UCSD-AML1 (cell line): ENCODE data around the gene CENPA.
"Not testable (repeated sequence)": the region's sequence is repeated elsewhere in the genome, so short reads cannot be mapped to it uniquely, and the experiment has no call there.

Experiments used
- DNase-seq: peaks from one replicate; lab custom pipeline; 2025; ENCODE audit not compliant: unreplicated experiment; lab: John Stamatoyannopoulos, UW

The CENPA gene

DNA sequence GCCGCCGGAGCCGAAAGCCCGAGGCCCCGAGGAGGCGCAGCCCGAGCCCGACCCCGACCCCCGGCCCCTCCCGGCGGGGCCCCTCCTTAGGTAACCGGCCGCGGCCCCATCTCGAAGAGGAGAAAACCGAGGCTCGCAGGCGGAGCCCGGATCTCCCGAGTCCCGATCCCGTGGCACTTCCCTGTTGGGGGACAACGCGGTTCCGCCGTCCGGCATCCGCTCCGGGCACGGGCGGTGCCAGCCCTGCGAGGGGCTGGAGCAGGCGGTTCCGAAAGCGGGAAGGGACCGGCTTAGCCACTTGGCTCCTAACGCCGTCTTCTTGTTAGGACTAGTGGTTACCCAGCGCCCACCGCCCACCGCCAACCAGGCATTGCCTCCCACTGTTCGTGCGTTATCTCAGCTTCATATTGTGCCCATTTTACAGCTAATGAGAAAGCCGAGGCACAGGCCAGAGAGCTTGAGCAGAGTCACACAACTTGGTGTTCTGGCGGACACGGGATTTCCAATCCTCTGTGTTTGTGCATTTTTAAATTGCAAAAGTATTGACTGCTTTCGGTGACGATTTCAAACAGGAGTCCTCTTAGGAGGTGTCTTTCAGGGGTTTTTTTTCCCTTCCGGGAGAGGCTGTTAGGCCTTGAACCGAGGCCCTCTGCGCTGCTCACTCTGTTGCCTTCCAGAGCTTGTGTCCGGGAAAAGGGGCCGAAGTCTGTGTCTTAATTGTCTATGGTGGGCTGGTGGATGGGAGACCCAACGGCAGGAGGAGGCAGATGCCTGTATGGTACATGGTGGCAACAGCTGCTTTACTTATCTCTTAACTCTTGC is 562 bp downstream of the CENPA start:
- peak; percentile 45 for DNase-seq

DNA sequence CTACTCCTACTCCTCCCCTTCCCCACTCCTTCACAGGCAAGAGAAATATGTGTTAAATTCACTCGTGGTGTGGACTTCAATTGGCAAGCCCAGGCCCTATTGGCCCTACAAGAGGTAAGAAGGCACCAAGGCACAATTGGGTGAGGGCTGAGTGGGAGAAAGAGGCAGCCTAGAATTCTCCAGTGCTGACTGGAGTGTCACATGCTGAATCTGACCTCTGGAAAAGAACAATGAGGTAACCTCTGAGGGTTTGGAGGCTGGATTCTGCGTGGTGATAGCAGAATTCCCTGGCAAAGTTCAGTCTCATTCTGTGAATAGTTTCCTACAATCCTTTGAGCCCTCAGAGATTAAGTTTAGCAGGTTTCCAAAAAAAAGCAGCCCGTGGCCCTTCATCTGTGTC is 6.9 kb downstream of the CENPA start:
- no peak for DNase-seq

DNA sequence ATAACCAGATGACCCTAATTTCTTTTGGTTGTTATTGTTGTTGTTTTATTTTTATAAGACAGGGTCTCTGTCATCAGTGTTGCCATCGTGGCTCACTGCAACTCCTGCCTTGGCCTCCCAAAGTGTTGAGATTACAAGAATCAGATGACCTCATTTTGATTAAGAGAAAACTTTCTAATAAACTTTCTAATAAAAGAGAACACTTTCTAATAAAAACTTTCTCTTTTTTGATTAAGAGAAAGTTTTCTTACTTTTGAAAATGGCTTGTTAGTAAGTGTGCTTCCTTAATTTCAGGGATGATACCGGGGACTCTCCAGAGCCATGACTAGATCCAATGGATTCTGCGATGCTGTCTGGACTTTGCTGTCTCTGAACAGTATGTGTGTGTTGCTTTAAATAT is 7.7 kb downstream of the CENPA start:
- DNase-seq: no peak

DNA sequence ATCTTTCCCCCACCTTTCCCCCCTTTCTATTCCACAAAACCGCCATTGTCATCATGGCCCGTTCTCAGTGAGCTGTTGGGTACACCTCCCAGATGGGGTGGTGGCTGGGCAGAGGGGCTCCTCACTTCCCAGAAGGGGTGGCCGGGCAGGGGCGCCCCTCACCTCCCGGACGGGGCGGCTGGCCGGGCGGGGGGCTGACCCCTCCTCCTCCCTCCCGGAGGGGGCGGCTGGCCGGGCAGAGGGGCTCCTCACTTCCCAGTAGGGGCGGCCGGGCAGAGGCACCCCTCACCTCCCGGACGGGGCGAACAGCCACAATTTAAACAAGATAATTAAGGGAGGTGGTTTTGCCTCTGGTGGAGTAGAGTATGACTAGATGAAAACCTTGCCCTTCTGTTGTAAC is 9.3 kb downstream of the CENPA start:
- DNase-seq: not testable (repeated sequence)

DNA sequence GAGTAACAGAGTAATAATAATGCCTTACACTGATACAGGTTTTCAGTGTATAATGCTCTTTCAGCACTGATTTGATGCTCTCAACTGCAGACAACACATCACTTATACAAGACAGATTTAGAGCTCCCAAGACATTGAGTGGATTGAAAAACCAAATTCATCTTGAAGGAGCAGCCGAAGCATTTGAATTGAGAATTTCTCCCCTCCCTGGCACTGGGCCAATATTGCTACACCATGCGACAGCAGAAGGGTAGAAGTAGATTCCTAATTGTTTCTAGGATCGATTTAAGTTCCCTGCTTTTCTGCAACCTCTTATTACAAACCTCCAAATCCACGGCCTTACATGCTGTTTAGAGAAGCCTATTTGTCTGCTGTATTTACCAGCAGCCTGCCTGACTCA is 15.5 kb downstream of the CENPA start:
- DNase-seq: no peak

DNA sequence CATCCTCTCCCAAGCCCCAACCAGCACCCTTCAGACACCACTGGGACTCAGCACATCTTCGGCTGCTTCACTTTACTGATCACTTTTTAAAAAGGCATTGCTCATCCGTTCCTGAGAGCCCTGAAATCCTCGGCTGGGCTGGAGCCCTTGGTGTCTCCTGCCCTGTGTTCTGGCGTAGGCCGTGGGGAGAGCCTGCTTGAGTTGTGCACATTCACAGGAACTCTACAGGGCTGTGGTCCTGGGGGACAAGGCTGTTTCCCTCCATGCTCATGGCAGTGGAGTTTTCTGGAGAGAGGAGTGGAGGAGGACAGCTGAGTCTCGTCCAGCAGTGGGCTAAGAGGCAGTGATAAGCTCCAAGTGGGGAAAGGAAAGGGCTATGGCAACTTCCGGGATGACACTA is 15.9 kb downstream of the CENPA start:
- DNase-seq: no peak

DNA sequence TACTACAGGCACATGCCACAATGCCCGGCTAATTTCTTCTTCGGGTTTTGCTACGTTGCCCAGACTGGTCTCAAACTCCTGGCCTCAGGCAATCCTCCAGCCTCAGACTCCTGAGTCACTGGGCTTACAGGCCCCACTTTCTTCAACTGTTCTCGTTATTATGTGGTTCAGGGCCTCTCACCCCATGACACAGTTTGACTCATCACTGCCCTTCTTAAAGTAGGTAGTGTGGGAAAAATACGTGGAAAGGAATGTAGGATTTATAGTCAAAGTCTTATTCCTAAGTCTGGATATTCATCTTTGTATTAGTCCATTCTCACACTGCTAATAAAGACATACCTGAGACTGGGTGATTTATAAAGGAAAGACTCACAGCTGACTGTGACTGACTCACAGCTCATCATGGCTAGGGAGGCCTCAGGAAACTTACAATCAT is 19.4 kb downstream of the CENPA start:
- no peak for DNase-seq

DNA sequence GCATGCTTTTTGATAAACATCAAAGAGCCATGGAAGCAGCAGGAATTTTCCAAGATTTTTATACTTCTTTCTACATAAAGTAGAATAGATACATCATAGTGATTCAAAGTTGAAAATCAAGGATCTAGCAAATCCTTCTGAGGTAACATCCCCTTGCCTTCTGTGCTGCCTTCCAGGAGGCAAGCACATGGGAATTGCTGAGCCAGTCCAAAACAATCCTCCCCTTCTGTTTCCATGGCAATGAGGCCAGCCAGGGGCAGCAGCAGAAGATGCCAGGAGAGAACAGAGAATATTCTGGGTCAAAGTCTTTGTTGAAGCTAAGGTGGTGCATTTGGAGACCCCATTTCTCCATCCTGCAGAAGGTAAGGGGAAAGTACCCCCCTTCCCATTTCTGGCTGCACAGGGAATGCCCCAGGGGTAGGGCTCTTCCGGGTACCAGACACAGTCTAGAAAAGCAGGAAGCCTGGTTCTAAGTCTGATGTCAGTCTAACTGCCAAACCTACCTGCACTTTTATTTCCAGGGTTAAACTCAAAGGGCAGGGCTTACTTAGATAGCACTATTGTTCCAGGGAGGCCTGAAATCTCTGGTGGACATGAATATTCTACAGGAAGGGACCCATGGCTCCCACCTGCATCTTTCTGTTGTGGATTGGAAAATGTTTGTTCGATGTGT is 22.1 kb downstream of the CENPA start:
- DNase-seq: no peak

DNA sequence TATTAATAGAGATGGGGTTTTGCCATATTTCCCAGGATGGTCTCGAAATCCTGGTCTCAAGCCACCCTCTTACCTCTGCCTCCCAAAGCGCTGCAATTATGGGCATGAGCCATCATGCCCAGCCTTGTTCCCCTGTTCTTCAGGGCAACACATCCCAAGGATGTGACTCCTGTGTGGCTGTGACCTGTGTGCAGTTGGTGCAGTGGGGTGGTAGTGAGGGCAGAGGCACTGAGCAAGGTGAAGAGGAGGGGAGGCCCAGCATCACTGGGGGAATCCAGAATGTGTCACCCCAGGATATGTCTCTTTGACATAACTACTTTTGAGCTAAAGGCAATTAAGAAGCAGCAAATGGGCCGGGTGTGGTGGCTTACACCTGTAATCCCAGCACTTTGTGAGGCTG is 23.4 kb downstream of the CENPA start:
- no peak for DNase-seq

DNA sequence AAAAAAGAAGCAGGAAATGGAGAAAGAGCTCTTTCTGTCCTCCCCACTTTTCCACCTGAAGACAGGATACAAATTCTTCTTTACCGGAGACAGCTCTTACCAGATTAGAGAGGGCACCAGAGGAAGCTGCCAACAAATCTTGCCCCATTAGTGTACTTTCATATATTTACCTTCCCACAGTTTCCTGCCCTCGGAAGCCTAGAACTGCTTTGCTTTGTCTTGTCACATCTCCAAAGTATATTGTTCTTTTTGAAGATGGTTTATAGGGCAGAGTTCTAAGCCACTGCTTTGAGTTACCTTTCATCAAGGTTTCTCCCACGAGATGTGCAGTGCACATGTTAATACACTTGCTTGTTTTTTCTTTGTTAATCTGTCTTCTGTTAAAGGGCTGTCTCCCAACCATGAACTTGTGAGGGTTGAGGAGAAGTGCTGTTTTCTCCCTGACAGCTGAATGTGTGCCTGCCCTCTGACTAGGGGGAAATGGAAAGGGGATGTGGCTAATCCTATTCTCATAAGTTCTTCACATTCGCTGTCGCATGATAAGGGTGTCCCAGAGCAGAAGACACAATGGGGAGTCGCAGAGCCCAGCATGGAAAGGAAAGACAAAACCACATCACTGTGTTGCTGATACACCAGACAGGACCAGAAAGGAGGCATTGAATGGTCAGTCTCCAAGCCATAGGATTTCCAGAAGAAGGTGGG is 24.2 kb downstream of the CENPA start:
- DNase-seq: peak; percentile 45

DNA sequence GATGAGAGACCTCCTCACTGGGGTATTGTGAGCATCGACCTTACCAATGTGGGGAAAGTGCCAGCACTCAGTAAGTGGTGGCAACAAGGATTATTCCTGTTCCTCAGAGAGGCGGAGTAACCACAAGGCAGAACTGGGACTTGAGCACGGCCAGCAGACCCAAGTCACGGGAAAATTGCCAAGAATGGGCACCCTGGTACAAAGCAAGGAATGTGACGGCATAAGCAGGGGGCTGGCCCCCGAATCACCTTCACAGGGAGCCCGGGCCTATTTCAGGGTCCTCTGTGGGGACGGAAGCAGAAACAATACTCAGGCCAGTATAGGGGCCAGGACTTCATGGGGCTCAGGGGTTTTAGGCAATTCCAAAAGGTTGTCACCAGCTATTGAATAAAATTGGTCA is 25.4 kb downstream of the CENPA start:
- no peak for DNase-seq

DNA sequence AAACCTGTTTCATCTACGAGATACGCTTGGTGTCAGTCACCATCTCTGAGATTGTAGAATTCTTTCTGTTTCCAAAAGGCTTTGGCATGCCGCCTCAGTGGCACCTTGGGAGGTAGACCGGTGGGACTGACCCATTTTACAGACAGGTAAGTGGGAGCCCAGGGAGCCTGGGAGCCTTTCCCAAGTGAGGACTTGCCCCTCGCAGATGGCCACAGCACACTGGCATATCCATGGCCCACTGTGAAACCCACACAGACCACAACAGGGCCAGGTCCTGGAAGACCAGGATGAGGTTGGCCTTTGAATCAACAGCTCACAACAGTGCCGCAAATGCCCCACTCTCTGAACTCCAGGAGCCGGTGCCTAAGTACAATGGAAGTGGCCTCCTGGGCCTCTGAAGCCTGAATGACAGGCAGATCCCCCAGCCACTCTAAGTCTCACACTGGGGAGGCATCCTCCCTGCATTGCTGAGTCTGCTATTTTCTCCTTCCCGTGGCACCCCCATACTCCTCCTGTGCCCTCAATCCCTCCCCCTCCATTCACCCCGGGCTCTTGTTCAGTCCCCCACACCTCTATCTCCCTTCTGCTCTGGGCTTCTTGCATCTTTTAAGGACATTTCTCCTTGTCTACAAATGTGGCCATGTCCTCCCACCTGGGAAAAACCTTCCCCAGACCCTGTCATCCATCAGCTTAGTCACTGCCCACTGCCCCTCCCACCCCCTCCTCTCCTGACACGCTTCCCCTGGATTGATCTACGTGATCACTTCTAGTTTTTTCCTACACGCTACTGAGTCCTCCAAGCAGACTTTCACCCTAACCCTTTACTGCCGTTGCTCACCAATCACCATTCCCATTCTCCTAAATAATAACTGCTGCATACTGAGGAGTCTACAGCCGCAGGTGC is 26.2 kb downstream of the CENPA start:
- no peak for DNase-seq

DNA sequence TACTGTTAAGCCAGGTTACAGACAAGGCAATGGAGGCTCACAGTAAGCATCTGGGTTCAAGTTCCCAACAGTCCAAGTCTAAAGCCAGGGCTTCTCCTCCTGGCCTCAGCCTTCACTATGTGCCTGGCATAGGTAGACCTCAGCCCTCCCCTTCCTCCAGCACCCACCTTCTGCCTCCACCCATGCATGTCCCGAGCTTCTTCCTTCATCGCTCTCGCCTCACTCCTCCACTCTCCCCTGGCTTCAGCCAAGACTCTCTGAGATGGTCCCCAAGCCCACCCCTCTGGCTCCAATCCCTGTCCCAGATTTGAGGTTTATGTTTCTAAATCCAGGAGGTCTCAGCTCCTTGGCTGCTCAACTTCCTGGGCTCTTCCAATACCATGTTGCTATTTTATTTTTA is 26.9 kb downstream of the CENPA start:
- no peak for DNase-seq

DNA sequence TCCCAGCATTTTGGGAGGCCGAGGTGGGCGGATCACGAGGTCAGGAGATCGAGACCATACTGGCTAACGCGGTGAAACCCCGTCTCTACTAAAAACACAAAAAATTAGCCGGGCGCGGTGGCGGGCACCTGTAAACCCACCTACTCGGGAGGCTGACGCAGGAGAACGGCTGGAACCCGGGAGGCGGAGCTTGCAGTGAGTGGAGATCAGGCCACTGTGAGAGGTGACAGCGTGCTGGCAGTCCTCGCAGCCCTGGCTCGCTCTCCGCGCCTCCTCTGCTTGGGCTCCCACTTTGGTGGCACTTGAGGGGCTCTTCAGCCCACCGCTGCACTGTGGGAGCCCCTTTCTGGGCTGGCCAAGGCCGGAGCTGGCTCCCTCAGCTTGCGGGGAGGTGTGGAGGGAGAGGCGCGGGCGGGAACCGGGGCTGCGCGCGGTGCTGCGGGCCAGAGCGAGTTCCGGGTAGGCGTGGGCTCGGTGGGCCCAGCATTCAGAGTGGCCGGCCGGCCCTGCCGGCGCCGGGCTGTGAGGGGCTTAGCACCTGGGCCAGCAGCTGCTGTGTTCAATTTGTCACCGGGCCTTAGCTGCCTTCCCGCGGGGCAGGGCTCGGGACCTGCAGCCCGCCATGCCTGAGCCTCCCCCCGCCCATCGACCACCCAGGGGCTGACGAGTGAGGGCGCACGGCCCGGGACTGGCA is 28.4 kb downstream of the CENPA start:
- not testable (repeated sequence) for DNase-seq

DNA sequence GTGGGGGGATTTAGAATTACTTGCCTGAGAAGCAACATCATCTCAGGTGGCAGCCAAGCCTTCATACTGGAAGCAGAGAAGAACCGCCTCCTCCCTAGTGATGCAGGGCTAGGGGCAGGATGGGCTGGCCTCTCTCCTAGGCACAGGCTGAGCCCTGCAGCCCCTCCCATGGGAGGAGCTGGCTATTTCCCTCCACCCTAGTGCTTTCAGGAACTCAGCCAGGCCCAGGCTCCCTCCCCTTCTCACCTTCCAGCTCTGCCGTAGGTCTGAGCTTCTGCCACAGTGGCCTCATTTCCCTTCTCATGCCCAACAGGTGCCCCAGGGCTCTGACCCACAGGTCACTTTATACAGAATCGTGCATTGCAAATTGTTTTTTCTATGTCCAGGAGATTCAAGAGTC is 31.0 kb downstream of the CENPA start:
- peak; percentile 24 for DNase-seq

DNA sequence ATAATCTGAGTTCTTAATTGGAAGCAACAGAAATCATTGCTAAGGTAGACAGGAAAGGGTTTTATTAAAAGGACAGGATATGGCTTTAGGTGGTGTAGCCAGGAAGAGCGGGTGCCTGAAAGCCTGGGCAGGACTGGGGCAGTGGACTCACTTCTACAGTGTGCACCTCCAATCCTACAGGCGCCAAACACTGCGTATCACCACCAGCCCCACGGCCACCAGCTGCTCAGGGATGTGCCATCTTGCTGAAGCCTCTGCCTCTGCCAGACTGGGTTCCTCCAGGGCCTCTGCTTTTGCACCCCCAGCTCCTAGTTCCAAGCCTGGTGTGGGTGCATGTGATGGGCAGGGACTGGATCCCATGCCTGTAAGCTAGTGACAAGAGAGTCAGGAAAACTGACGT is 32.4 kb downstream of the CENPA start:
- DNase-seq: no peak

DNA sequence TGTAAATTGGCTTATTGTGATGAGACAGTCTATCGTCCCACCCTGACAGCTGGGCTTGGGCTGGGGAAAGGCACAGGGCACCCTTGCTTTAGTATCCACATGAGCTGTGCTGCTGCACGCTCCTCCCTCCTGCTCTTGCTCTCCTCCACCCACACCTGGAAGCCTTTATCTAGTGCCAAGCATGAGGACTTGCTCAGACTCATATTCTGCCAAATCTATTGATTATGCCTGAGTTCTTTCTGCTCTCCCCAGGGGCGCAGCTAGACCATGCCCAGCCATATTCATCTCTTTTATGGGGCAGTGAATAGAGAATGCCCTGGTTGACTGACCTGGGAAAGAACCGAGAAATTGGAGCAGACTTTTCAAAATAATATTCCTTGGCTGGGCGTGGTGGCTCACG is 33.1 kb downstream of the CENPA start:
- DNase-seq: no peak

DNA sequence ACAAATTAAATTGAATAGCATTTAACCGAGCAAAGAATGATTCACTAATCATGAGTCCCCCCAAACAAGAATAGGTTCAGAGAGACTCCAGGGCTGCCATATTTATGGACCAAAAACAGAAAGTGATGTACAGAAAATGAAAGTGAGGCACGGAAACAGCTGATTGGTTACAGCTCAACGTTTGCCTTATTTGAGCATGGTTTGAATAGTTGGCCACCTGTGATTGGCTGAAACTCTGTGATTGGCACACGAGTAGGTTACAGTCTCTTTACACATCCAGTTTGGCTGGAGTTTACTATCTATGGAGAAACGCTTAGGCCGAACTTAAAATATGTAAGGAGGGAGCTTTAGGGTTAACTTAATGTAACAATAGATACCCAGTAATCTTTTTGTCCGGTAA is 35.1 kb downstream of the CENPA start:
- no peak for DNase-seq

DNA sequence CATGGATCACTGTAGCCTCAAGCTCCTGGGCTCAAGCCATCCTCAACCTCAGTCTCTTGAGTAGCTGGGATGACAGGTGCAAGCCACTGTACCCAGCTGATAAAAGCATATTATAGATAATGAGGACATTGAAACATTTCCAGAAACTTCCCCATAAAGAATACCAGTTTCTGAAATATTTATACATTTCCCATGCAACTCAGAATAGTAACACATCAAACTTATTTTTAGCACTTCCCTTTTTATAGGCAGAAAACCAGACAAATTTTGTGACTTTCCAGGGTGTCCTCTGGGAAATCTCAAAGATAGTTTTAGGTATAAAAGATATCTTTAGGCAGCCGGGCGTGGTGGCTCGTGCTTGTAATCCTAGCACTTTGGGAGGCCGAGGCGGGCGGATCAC is 37.0 kb downstream of the CENPA start:
- no peak for DNase-seq

DNA sequence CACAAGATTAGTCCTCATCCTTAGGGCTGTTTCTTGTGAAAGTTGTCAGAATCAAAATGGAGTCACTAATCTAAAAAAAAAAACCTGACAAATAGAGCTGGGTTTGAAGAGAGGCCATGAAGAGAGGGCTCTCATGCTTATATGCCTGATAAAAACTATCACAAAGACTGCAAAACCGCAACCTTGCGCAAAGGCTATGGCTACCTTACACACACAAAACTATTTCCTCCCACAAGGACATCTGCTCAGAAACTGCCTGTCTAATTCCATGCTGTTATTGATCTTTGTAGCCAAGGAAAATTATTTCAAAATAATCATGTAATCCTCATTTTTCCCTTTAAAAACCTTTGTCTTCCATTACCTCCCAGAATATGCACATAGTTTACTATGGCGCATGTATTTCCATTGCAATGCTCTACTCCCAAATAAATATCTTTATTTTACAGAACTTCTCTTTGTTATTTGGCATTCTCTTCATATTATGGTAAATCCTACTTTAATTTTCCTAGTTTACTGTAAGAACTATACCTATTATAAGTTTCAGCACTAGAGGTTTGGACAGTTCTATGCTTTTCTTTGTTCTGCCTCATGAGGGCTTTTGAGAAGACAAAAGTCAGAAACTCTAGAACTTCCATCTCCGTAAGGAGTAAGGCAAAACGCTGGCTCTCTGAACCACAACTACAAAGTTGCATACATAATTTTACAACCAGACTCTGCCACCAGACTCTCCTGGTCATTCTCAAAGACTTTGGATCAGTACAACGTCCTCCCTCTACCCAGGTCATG is 52.5 kb downstream of the CENPA start:
- no peak for DNase-seq
